ENCODE results near the gene MYH6.

Gene MYH6

GRCh38 chr14:23406725-23407355 is 1.2 kb downstream of the MYH6 start:
- no peak for TF ChIP-seq CTCF (conservative IDR thresholded peaks at IDR 0.05; ENCODE audit: control insufficient read depth, insufficient read depth, low read depth, low read length)
- no peak overlapping the region for H3K4me3 ChIP-seq (ENCODE audit: control insufficient read depth, low read depth, low read length)
- no peak for DNase-seq (ENCODE audit: low read depth)

DNA sequence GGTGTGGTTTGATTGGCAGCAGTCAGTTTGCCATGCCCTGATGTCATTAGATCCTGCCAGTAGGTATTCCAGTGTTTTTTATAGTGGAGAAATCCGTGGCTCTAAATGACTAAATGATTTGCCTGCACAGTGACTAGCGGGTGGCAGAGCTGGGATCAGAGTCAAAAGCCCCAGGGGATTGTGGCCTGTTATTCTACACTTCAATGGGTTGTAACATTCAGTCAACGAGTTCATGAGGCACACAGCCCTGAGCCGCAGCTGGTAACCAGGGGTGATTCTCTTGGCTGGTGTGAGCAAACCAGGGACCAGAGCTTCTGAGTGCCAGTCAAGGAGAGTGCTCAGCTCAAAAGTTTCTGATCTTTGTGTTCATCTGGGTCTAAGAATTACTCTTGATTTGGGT is 1.8 kb downstream of the MYH6 start:
- no peak for DNase-seq (ENCODE audit: low read depth)
- no peak overlapping the region for H3K4me3 ChIP-seq (ENCODE audit: control insufficient read depth, low read depth, low read length)
- no peak for TF ChIP-seq CTCF (conservative IDR thresholded peaks at IDR 0.05; ENCODE audit: control insufficient read depth, insufficient read depth, low read depth, low read length)

- DNase-seq (ENCODE audit: low read depth), result no peak
- TF ChIP-seq CTCF (conservative IDR thresholded peaks at IDR 0.05; ENCODE audit: control insufficient read depth, insufficient read depth, low read depth, low read length), result no peak
Measured at GRCh38 chr14:23405516-23406025, 2.5 kb downstream of the MYH6 start.

GRCh38 chr14:23405096-23405495 is 3.0 kb downstream of the MYH6 start:
- no peak overlapping the region for H3K4me3 ChIP-seq (ENCODE audit: control insufficient read depth, low read depth, low read length)
- DNase-seq (ENCODE audit: low read depth), result no peak
- no peak for TF ChIP-seq CTCF (conservative IDR thresholded peaks at IDR 0.05; ENCODE audit: control insufficient read depth, insufficient read depth, low read depth, low read length)

More at GRCh38 chr14:23405516-23406025, 2.5 kb downstream of the MYH6 start:
- no peak overlapping the region for H3K4me3 ChIP-seq (ENCODE audit: control insufficient read depth, low read depth, low read length)

DNA sequence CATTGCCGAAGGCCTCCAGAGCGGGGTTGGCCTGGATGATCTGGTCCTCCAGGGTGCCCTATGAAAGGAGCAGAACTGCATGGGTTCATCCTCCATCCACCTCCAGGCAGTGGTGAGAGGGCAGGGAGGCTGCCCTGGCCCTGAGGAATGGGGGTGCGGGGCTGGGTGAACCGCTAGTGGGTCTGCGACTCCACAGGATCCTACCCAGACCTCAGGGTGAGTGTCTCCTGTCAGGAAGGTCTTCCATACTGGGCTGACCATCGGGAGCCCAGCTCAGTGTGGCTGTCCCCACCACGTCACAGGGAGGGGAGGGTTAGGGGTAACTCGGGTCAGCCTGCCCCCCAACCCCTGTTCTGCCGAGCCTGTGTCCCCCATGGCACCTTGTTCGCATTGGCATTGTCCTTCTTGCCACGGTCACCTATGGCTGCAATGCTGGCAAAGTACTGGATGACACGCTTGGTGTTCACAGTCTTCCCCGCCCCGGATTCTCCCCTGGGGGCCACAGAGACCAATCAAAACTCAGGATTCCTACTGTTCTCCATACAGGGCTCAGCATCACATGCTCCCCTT is 3.7 kb downstream of the MYH6 start:
- no peak for DNase-seq (ENCODE audit: low read depth)
- no peak for TF ChIP-seq CTCF (conservative IDR thresholded peaks at IDR 0.05; ENCODE audit: control insufficient read depth, insufficient read depth, low read depth, low read length)
- no peak overlapping the region for H3K4me3 ChIP-seq (ENCODE audit: control insufficient read depth, low read depth, low read length)

- H3K4me3 ChIP-seq (ENCODE audit: control insufficient read depth, low read depth, low read length), result no peak overlapping the region
- DNase-seq (ENCODE audit: low read depth), result no peak
- TF ChIP-seq CTCF (conservative IDR thresholded peaks at IDR 0.05; ENCODE audit: control insufficient read depth, insufficient read depth, low read depth, low read length), result no peak
Measured at GRCh38 chr14:23403908-23404307, 4.2 kb downstream of the MYH6 start.

Measured in fibroblast of mammary gland (primary cell).